DMS 273 (cell line): Measurements from ENCODE around the gene PEX11B.

ENCODE experiments used
- DNase-seq: peaks from one replicate; lab custom pipeline; 2025; ENCODE audit not compliant: unreplicated experiment; lab: John Stamatoyannopoulos, UW

Gene PEX11B

GRCh38 chr1:145874646-145875045 is 43.9 kb downstream of the PEX11B start:
- DNase-seq: no peak

DNA sequence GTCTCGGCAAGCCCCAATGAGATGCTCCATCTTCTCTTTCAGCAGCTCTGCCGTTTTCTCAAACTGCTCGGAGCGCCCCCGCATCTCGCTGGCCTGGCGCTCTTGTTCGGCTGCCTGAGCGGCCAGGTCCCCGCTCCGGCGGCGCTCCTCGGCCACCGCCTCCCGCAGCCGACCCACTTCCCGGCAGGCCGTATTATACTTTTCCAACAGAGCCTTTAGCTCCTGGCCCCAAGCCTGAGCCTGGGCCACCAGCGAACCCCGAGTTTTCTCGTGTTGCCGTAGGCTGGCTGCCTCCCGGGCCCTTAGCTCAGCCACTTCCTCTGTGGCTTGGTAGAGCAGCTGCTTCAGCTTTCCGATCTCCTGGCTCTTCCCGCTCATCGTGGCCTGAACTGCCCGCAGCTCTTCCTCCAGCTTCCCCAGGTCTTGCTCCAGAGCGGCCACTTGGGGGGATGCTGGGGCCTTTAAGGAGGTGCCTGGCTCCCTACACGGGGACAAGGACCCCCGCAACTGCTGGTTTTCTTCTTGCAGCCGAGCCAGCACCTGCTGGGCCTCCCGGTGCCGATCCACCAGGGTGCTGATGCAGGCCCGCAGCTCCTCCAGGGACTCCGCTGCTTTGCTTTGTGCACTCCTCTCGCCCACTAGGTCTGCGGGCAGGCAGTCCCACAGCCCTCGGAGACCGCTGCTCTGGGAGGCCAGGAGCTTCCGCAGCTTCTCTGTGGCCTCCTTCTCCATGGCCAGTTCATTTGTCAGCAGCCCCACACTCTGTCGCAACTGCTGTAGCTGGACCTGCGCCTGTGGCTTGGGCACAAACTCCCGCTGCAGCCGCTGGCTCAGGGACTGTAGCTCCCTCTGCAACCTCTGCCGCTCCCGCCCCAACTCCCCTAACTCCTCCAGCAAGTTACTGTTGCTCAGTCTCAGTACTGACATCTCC is 46.3 kb downstream of the PEX11B start:
- no peak for DNase-seq

- no peak for DNase-seq
Measured at GRCh38 chr1:145868232-145868631, 50.3 kb downstream of the PEX11B start.

DNA sequence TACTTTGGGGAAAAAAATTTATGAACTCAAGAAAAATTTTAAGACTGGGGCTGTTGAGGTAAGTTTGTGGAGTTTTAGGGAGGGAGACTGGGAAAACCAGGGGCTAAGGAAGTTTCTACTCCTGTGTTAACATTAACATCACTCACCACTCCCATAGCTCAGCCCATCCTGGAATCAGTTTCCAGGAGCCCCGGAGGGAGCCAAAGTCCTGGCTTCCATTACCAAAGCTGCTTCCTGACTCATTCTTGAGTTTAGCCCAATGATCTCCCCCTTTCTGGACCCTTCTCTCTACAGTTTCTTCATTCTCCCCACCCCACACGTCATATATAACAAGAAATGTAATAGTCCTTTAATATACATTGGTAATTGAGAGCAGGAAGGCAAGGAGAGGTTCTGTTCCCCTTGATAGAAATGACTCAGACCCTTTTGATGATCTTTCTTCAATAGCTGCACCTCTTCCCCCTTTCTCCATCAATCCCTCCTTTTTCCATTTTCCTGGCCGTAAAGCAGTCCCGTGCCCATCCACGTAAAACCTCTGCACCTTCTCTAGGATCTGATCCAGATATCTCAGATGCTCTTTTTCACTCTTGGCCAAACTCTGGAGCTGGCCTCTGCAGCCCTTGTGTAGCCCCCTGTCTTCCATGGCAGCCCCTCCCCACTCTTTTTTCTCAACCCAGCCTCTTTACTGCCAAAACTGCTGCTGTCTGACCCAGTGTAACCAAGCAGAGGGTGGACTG is 55.1 kb downstream of the PEX11B start:
- no peak for DNase-seq
